ENCODE data around the gene LAYN. TPM values are rescaled to one million over a fixed set of nuclear protein-coding genes. Genes with fewer than 3 reads are reported as not detected.

Gene LAYN
- total and polyA plus RNA-seq, 2 experiments from 2014 or later, result 118 to 121 TPM

- WGBS, 2 experiments (ENCODE audit: low coverage in 1 of 2, low lambda C conversion rate in 2 of 2, missing lambda C conversion rate in 2 of 2), result 74 to 84% methylated on average over 2 of the region's 2 CpGs
- TF ChIP-seq EZH2 (IDR thresholded peaks at IDR 0.05; ENCODE audit: insufficient read depth, poor library complexity, severe bottlenecking), result no peak
- TF ChIP-seq EZH2phosphoT487 (IDR thresholded peaks at IDR 0.05; ENCODE audit: insufficient read depth, low read depth), result no peak
- H3K9me2 ChIP-seq (ENCODE audit: insufficient read depth), result no peaks in the 10 kb centered on the region
- no peaks in the 10 kb centered on the region for H3K9me3 ChIP-seq (ENCODE audit: low read depth)
- peaks cover 15% of the 10 kb centered on the region for H3K4me1 ChIP-seq (ENCODE audit: insufficient read depth)
- no peaks in the 10 kb centered on the region; the same call in 1 of the 2 replicates for H3K79me2 ChIP-seq (ENCODE audit: insufficient read depth)
- no peak overlapping the region for H3K4me3 ChIP-seq
- no peaks in the 10 kb centered on the region for H4K20me1 ChIP-seq (ENCODE audit: insufficient read depth)
- H3K9ac ChIP-seq, result no peak overlapping the region
- peaks cover 17% of the 10 kb centered on the region for H3F3A ChIP-seq (ENCODE audit: insufficient read depth)
- no peak overlapping the region for H2AFZ ChIP-seq
- in situ Hi-C loops (cut with MboI), result no loop called here
- H3K36me3 ChIP-seq (ENCODE audit: low read depth), result peaks cover 44% of the 10 kb centered on the region
- H3K27ac ChIP-seq, result no peak overlapping the region
- no peak overlapping the region for H3K4me2 ChIP-seq (ENCODE audit: unreplicated experiment)
- H3K27me3 ChIP-seq (replicated peaks; ENCODE audit: insufficient read depth), result no peaks in the 10 kb centered on the region
- no peak for DNase-seq
Observed at GRCh38 chr11:111550258-111550657, 9.7 kb downstream of the LAYN start.

- H3K4me1 ChIP-seq (ENCODE audit: insufficient read depth), result peaks cover 52% of the 10 kb centered on the region
- no peaks in the 10 kb centered on the region for H3K27me3 ChIP-seq (replicated peaks; ENCODE audit: insufficient read depth)
- peaks cover 50% of the 10 kb centered on the region for H3F3A ChIP-seq (ENCODE audit: insufficient read depth)
- peak overlapping the region; percentile 63 for H3K4me2 ChIP-seq (ENCODE audit: unreplicated experiment)
- no peaks in the 10 kb centered on the region for H3K9me3 ChIP-seq (ENCODE audit: low read depth)
- no peak for TF ChIP-seq EZH2phosphoT487 (IDR thresholded peaks at IDR 0.05; ENCODE audit: insufficient read depth, low read depth)
- no peak for TF ChIP-seq EZH2 (IDR thresholded peaks at IDR 0.05; ENCODE audit: insufficient read depth, poor library complexity, severe bottlenecking)
- in situ Hi-C loops (cut with MboI), result no loop called here
- H2AFZ ChIP-seq, result no peak overlapping the region
- H3K4me3 ChIP-seq, result no peak overlapping the region
- no peaks in the 10 kb centered on the region for H4K20me1 ChIP-seq (ENCODE audit: insufficient read depth)
- peak overlapping the region; percentile 63 for H3K9ac ChIP-seq
- H3K9me2 ChIP-seq (ENCODE audit: insufficient read depth), result no peaks in the 10 kb centered on the region
- peaks cover 35% of the 10 kb centered on the region for H3K36me3 ChIP-seq (ENCODE audit: low read depth)
- DNase-seq, result peak; percentile 63
- peak overlapping the region; percentile 97 for H3K27ac ChIP-seq
- no peaks in the 10 kb centered on the region; the same call in 1 of the 2 replicates for H3K79me2 ChIP-seq (ENCODE audit: insufficient read depth)
Observed at GRCh38 chr11:111554532-111554931, 14.0 kb downstream of the LAYN start.

- Histone ChIP-seq H3K27me3 (replicated peaks; ENCODE audit: insufficient read depth) (no peaks in the 10 kb centered on the region), H4K20me1 (ENCODE audit: insufficient read depth) (no peaks in the 10 kb centered on the region), H3K9ac (peak overlapping the region; percentile 77), H3K79me2 (ENCODE audit: insufficient read depth) (no peaks in the 10 kb centered on the region; the same call in 1 of the 2 replicates), H3K9me2 (ENCODE audit: insufficient read depth) (no peaks in the 10 kb centered on the region), H3F3A (ENCODE audit: insufficient read depth) (peaks cover 53% of the 10 kb centered on the region), H3K27ac (peak overlapping the region; percentile 97), H3K9me3 (ENCODE audit: low read depth) (no peaks in the 10 kb centered on the region), H3K4me1 (ENCODE audit: insufficient read depth) (peaks cover 60% of the 10 kb centered on the region), H2AFZ (no peak overlapping the region), H3K36me3 (ENCODE audit: low read depth) (peaks cover 32% of the 10 kb centered on the region), H3K4me3 (no peak overlapping the region), H3K4me2 (ENCODE audit: unreplicated experiment) (peak overlapping the region; percentile 63)
- peak; percentile 77 for DNase-seq
- TF ChIP-seq EZH2phosphoT487 (IDR thresholded peaks at IDR 0.05; ENCODE audit: insufficient read depth, low read depth) (no peak), EZH2 (IDR thresholded peaks at IDR 0.05; ENCODE audit: insufficient read depth, poor library complexity, severe bottlenecking) (no peak)
- in situ Hi-C loops (cut with MboI), result no loop called here
Observed at GRCh38 chr11:111555255-111555654, 14.7 kb downstream of the LAYN start.

- Histone ChIP-seq H4K20me1 (ENCODE audit: insufficient read depth) (no peaks in the 10 kb centered on the region), H3K27ac (peak overlapping the region; percentile 97), H2AFZ (0 out of 2 replicates have a peak overlapping the region, but pooled peaks have one; percentile 25), H3K36me3 (ENCODE audit: low read depth) (peaks cover 36% of the 10 kb centered on the region), H3K9ac (peak overlapping the region; percentile 77), H3K4me1 (ENCODE audit: insufficient read depth) (peaks cover 83% of the 10 kb centered on the region), H3K79me2 (ENCODE audit: insufficient read depth) (no peaks in the 10 kb centered on the region; the same call in 1 of the 2 replicates), H3K27me3 (replicated peaks; ENCODE audit: insufficient read depth) (no peaks in the 10 kb centered on the region), H3K4me3 (peak overlapping the region; percentile 25), H3K9me2 (ENCODE audit: insufficient read depth) (no peaks in the 10 kb centered on the region), H3K4me2 (ENCODE audit: unreplicated experiment) (peak overlapping the region; percentile 85), H3F3A (ENCODE audit: insufficient read depth) (peaks cover 76% of the 10 kb centered on the region), H3K9me3 (ENCODE audit: low read depth) (no peaks in the 10 kb centered on the region)
- peak; percentile 98 for DNase-seq
- TF ChIP-seq EZH2 (IDR thresholded peaks at IDR 0.05; ENCODE audit: insufficient read depth, poor library complexity, severe bottlenecking) (no peak), EZH2phosphoT487 (IDR thresholded peaks at IDR 0.05; ENCODE audit: insufficient read depth, low read depth) (no peak)
- 7 to 12% methylated on average over 5 of the region's 5 CpGs for WGBS, 2 experiments (ENCODE audit: low coverage in 1 of 2, low lambda C conversion rate in 2 of 2, missing lambda C conversion rate in 2 of 2)
- in situ Hi-C loops (cut with MboI), result no loop called here
Observed at GRCh38 chr11:111557425-111558111, 17.0 kb downstream of the LAYN start.
